Amniotic stem cell (primary cell): ENCODE data around the gene FAM221A.
"Not testable (repeated sequence)": the region's sequence is repeated elsewhere in the genome, so short reads cannot be mapped to it uniquely, and the experiment has no call there.

Source experiments
- DNase-seq: peaks from one replicate; lab custom pipeline; 2025; lab: John Stamatoyannopoulos, UW

FAM221A gene

DNA sequence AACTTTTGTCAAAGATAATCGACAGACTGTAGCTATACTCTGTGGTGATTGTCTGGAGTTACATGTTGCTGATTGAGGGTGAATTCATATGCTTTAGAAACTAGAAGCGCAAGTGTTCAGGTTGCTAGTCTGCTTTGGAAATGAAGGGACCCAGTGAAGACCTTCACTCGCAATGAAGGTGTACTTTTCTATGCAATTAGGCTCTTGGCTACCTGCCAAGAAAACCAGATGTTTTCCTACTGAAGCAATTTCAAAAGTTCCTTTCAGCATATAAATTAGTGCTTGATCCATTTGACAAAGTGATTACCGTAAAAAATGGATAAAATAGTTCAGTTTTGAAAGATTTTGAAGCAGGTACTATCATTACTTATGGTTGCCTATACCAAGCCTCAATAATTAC, 20.0 kb downstream of the FAM221A start:
- DNase-seq = no peak

DNA sequence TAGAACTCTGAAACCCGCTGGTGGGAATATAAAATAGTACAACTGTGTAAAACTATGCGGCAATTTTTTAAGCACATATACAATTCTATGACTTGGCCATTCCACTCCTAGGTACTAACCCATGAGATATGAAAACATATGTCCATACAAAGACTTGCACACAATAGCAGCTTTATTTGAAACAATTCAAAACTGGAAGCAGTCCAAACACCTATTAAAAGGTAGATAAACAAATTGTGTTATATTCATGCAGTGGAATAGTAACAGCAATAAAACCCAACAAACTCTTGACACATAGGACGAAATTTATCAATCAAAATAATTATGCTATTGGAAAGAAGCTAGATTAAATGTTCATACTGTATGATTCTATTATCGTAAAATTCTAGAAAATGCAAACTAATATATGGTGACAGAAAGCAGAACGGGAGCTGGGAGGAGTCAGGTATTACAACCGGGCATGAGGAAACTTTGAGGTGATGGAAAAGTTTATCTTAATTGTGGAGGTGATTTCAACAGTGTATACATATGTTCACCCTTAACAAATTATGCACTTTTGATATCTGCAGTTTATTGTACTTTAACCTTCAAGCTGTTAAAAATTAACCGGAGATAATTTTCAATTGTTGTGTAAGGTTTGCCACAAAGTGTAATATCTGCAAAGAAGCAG, 29.2 kb downstream of the FAM221A start:
- no peak for DNase-seq

DNA sequence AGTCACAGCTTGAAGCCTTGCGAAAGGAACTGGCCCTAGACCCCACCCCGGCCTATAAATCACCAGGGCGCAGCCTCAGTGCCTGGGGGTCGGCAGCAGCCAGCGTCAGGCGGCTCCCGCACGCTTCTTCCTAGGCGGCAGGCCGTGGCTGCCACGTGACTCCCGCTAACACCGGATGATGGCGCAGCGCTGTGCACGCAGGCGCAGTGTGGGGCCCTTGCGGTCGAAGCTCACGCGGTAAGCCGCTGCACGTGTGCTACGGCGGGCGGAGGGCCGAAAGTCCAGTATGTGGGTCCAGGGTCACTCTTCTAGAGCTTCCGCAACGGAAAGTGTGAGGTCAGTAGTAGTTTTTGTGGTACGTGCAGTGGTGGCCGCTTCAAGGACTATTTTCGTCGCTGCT, 30.0 kb downstream of the FAM221A start, which contains the start of gene STK31:
STK31 (plus strand) TSS at position 220 of the 400 bp plus-strand sequence; CDS start at position 287, 67 bp downstream.
- no peak for DNase-seq

DNA sequence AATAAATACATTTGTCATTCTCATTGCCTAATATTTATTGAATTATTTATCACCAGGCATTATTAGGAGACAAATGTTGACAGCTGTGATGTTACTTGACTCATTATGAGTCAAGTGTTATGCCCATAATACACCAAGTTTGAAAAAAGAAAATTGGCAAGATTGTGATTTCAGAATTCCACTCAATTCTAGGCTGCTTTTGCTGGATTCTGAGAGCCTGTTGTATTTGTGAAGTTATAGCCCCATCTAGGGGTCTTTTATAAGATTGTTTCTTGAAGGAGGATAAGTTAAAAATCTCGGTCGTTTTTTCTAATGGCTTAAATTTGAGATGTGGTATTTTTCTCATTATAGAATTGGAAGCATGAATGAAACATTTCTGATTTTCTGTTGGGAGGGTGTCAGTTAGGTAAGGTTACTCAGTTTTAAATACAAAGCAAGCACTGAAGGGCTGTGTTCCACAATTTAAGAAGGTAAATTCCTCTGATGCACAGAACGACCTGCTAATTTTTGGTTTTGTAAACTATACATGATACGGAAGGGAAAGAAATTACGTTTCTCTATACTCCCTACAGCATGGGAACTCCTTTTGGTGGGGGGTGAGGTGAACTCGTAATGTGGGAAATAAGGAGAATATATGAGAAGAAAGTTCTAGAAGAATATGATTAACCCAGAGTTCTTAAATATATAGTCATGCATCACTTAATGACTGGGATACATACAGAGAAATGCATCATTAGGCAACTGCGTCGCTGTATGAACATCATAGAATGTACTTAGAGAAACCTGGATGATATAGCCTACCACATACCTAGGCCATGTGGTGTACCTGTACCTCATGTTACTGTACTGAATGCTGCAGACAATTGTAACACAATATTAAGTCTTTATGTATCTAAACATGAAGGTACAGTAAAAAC, 32.6 kb downstream of the FAM221A start:
- peak; percentile 24 for DNase-seq

DNA sequence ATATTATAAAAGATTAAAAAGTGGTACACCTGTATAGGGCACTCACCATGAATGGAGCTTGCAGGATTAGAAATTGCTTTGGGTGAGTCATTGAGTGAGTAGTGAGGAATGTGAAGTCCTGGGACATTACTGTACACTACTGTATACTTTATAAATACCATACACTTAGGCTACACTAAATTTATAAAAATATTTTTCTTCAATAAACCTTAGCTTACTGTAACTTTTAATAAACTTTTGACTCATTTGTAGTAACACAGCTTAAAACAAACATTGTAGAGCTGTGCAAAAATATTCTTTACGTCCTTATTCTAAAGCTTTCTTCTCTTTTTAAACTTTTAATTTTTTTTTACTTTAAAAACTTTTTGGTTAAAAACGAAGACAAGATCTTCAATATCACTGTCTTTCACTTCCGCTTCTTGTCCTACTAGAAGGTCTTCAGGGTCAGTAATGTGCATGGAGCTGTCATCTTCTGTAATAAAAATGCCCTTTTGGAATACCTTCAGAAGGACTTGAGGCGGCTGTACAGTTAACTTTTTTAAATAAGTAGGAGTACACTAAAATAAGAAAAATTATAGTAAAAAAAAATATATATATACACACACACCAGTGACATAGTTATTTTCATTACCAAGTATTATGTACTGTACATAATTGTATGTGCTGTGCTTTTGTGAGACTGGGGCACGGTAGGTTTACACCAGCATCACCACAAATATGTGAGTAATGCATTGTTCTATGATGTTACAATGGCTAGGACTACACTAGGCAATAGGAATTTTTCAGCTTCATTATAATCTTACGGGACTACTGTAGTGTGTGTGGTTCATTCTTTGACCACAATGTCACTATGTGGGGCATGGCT, 33.5 kb downstream of the FAM221A start:
- DNase-seq = peak; percentile 21

DNA sequence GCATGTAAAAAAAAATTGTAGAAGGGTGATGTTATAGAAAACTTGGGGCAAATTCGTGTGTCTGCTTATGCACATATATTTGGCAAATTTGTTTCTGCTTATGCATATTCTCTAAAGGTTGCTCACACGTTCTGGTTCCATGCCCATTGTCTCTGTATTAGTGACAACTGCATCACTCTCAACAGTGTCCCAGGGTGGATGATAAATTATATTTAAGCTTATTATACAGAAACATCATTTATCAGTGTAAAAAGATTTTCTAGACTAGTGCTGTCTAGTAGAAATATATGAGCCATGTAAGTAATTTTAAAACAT, 34.1 kb downstream of the FAM221A start:
- DNase-seq = no peak

DNA sequence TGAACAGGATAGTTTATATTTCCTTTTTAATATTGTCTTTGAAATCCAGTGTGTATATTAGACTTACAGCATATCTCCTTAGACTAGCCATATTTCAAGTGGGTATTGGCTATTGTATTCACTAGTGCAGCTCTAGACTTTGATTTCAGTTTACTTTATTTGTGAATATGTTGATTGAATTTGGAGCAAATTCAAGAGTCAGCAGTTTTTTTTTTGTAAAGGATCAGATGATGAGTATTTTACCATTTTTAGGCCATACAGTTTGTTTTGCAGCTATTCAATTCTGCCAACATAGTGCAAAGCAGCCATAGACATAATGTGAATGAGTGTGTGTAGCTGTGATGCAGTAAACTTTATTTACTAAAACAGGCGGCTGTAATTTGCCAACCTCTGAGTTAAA, 34.6 kb downstream of the FAM221A start:
- no peak for DNase-seq

DNA sequence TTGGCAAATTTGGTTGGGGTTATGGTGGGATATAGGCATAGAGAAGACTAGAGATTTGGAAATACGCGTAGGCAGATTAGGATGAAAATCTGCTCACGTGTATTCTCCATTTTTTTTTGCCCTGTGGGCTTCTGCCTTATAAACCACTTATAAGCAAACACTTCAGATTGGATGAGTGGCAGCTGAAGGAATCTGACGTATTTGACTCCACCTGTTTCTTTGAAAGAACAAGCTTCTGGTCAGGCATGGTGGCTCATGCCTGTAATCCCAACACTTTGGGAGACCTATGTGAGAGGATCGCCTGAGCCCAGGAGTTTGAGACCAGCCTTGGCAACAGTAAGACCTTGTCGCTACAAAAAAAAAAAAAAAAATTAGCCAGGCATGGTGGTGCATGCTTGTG, 35.1 kb downstream of the FAM221A start:
- no peak for DNase-seq

DNA sequence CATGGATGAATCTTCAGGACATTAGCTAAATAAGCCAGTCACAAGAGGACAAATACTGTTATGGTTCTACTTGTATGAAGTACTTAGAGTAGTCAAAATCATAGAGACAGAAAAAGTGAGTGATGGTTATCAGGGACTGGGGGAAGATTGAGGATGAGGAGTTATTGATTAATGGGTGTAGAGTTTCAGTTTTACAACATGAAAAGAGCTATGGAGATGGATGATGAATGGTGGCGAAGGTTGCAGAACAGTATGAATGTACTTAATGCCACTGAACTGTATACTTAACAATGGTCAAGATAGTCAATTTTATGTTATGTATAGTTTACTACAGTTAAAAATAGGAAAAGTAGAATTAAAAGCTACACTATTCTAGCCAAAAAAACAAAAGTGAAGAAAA, 37.8 kb downstream of the FAM221A start:
- DNase-seq = no peak

DNA sequence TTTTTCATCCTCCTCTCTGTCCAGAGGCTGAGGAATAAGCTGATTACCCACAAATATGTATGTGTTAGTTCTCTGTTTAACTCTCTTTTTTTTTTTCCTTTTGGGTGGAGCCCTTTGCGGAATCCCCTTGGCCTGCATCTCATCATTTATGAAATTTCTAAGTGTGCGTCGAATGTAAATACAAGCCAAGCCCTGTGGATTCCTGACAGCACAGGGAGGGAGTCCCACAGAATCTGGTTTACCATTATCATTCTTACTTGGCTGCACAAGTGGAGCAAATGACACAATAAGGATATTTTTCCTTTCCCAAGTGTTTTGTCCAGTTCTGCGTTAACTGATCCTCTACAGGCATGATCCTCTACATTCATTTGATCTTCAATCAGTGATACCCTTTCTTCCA, 41.5 kb downstream of the FAM221A start:
- no peak for DNase-seq

DNA sequence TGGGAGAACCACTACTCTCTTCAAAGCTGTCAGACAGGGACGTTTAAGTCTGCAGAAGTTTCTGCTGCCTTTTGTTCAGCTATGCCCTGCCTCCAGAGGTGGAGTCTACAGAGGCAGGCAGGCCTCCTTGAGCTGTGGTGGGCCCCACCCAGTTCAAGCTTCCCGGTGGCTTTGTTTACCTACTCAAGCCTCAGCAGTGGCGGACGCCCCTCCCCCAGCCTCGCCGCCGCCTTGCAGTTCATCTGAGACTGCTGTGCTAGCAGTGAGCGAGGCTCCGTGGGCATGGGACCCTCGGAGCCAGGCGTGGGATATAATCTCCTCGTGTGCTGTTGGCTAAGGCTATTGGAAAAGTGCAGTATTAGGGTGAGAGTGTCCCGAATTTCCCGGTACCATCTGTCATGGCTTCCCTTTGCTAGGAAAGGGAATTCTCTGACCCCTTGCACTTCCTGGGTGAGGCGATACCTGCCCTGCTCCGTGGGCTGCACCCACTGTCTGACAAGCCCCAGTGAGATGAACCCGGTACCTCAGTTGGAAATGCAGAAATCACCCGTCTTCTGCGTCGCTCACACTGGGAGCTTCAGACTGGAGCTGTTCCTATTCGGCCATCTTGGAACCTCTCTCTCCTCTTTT, 42.7 kb downstream of the FAM221A start:
- not testable (repeated sequence) for DNase-seq

DNA sequence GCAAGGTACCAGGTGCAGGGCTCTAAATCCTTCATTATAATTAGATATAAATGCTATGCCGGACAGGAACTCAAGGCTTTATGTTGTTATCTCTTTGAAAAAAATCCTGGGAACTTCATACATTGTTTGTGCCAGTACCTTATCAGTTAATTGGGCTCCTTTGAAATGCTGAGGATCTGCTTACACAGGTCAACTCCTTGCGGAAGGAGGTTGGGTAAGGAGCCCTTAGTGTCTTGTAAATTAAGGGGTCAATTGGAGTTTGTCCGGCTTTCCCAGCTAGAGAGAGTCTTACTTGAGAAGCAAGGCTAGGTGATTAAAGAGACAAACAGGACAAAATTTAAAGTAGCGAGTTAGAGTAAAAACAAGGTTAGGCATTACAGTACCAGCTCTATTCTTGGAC, 44.1 kb downstream of the FAM221A start:
- DNase-seq = not testable (repeated sequence)

DNA sequence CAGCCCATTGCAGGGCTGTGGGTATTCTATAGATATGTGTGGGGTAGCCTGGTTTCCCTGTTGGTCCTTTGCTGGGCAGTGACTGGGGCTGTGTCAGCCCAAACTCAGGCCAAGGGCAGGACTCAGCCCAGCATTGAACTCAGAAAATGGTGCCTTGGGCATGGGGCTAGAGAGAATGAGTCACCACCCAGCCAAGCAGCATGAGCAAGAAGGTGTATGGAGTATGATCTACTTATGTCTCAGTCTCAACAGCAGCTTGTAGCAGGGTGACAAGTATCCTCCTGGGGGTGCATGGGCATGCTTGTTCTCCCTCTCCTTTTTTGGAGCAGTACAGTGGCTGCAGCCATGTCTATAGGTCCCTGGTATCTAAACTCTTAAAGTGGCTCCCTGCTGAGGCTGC, 62.1 kb downstream of the FAM221A start:
- DNase-seq = no peak

DNA sequence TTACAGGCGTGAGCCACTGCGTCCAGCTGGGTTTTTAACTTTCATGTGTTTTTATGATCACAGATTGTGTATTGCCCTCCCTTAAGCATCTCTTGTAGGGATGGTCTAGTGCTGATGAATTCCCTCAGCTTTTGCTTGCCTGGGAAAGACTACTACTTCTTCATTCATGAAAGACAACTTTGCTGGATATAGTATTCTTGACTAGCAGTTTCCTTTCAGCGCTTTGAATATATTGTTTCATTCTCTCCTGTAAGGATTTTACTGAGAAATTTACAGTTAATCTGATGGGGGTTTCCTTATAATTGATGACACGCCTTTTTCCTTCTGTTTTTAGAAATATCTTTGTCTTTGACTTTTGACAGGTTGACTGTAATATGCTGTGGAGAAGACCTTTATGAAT, 63.2 kb downstream of the FAM221A start:
- no peak for DNase-seq

DNA sequence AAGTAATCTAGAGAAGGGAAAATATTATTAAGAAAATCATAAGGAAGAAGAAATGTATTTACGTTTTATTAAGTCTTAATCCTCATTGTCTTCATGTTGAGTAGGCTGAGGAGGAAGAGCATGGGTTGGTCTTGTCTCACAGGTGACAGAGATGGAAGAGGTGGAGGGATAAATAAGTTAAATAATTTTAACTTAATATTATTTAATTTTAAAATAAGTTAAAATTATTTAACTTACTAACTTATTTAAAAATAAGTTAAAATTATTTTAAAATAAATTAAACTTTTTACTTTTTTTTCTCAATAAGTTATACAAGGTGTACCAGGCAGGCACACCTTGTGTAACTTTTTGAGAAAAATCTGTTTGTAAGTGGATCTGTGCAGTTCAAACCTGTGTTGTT, 66.6 kb downstream of the FAM221A start:
- no peak for DNase-seq

DNA sequence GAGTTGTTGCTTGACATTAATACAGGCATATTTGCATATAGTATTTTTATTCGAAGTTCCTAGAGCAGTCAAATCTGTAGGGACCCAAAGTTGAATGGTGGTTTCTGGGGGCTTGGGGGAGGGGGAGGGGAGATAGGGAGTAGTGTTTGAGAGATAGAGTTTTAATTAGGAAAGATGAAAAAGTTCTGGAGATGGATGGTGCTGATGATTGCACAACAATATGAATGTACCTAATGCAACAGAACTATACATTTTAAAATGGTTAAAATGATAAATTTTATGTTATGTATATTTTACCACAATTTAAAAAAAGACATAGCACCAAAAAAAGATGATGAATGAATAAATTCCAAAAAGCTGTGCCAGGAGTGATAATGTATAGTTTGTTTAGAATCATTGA, 71.9 kb downstream of the FAM221A start:
- DNase-seq = no peak
